SK-N-SH (cell line): ENCODE results near the gene TCF15. TPM values are rescaled to one million over a fixed set of nuclear protein-coding genes. Genes with fewer than 3 reads are reported as not detected.

Experiments used
- CTCF ChIA-PET: fragments of 300-600, 350-600 bp; formaldehyde crosslinking; extraction: SDS; loops from one replicate; lab custom pipeline; 2021; lab: Yijun Ruan, JAX
- POLR2A ChIA-PET: fragments of 350-600 bp; sonication (Branson Sonifier 250); formaldehyde crosslinking; extraction: SDS; loops from one replicate; lab custom pipeline; 2020; ENCODE audit warnings: antibody characterized with exemption, inconsistent platforms; lab: Yijun Ruan, JAX
- DNase-seq: peaks from one replicate; pipeline ENCODE4 v3.0.0; 2012
- H2AFZ ChIP-seq: fragments of 200-600 bp; sonication (generic); 2 replicates; pipeline ENCODE4 v1.8.1; 2016; ENCODE audit warnings: antibody characterized with exemption, mild to moderate bottlenecking, low read depth
- H3F3A ChIP-seq: fragments of 200-600 bp; sonication (generic); replicated peaks from 2 replicates; pipeline ENCODE3; 2016; ENCODE audit warnings: antibody characterized with exemption, mild to moderate bottlenecking; ENCODE audit not compliant: insufficient read depth
- H3K27ac ChIP-seq, 2 experiments: fragments of 200-500 bp in 1 of 2; fragments of 200-600 bp in 1 of 2; sonication (Bioruptor generic) in 1 of 2; sonication (generic), shearing (Covaris generic) in 1 of 2; 2 replicates each; pipeline versions ENCODE4 v1.5.1 to v1.6.1; 2014 to 2016; ENCODE audit warnings: low read depth in 2 of 2, inconsistent platforms in 1 of 2, low read length in 1 of 2, mild to moderate bottlenecking in 1 of 2, mixed read lengths in 1 of 2
- H3K27me3 ChIP-seq: fragments of 200-600 bp; sonication (generic), shearing (Covaris generic); 2 replicates; pipeline ENCODE4 v1.6.1; 2016; ENCODE audit warnings: mixed run types; ENCODE audit not compliant: insufficient read depth
- H3K36me3 ChIP-seq, 2 experiments: fragments of 200-500 bp in 1 of 2; fragments of 200-600 bp in 1 of 2; sonication (Bioruptor generic) in 1 of 2; sonication (generic) in 1 of 2; replicated peaks in 1 of 2; 2 replicates each; pipeline versions ENCODE3 to v1.5.1; 2014 to 2016; ENCODE audit warnings: low read length in 1 of 2, mild to moderate bottlenecking in 1 of 2; ENCODE audit not compliant: insufficient read depth in 2 of 2, control insufficient read depth in 1 of 2
- H3K4me1 ChIP-seq, 2 experiments: fragments of 200-500 bp in 1 of 2; fragments of 200-600 bp in 1 of 2; sonication (Bioruptor generic) in 1 of 2; sonication (generic), shearing (Covaris generic) in 1 of 2; 2 replicates each; pipeline versions ENCODE4 v1.5.1 to v1.6.1; 2014 to 2016; ENCODE audit warnings: low read depth in 1 of 2, low read length in 1 of 2, mixed run types in 1 of 2; ENCODE audit not compliant: insufficient read depth in 2 of 2, control insufficient read depth in 1 of 2
- H3K4me2 ChIP-seq: fragments of 200-600 bp; sonication (generic), shearing (Covaris generic); 2 replicates; pipeline ENCODE4 v1.6.1; 2017; ENCODE audit warnings: mixed run types
- H3K4me3 ChIP-seq, 2 experiments: fragments of 200-500 bp in 1 of 2; fragments of 200-600 bp in 1 of 2; sonication (Bioruptor generic) in 1 of 2; sonication (generic), shearing (Covaris generic) in 1 of 2; 2 replicates each; pipeline versions ENCODE4 v1.5.1 to v1.8.1; 2014 to 2016; ENCODE audit warnings: low read depth in 2 of 2, inconsistent platforms in 1 of 2, low read length in 1 of 2, mild to moderate bottlenecking in 1 of 2, mixed read lengths in 1 of 2, moderate library complexity in 1 of 2
- H3K79me2 ChIP-seq: fragments of 200-600 bp; sonication (generic); 2 replicates; pipeline ENCODE4 v1.8.1; 2017; ENCODE audit warnings: mild to moderate bottlenecking; ENCODE audit not compliant: insufficient read depth
- H3K9ac ChIP-seq: fragments of 200-600 bp; sonication (generic); 2 replicates; pipeline ENCODE4 v1.6.1; 2017; ENCODE audit warnings: mixed run types
- H3K9me2 ChIP-seq: fragments of 200-600 bp; sonication (generic); 2 replicates; pipeline ENCODE4 v1.6.1; 2017; ENCODE audit warnings: mixed run types
- H3K9me3 ChIP-seq: fragments of 200-600 bp; sonication (generic); 2 replicates; pipeline ENCODE4 v1.6.1; 2017; ENCODE audit warnings: mixed run types, mild to moderate bottlenecking, moderate library complexity
- H4K20me1 ChIP-seq: fragments of 200-600 bp; sonication (generic); 2 replicates; pipeline ENCODE4 v1.6.1; 2017; ENCODE audit warnings: mild to moderate bottlenecking, mixed run types; ENCODE audit not compliant: insufficient read depth
- EP300 ChIP-seq, 2 experiments: IDR thresholded peaks; 2 replicates each; pipeline versions ENCODE4 v1.4.0 to v1.6.1; 2012; ENCODE audit warnings: borderline replicate concordance in 1 of 2, low read depth in 1 of 2, low read length in 1 of 2
- FOSL2 ChIP-seq: IDR thresholded peaks from 2 replicates; pipeline ENCODE4 v1.4.0; 2012; ENCODE audit warnings: low read depth, mild to moderate bottlenecking, moderate library complexity, borderline replicate concordance
- FOXJ3 ChIP-seq: sonication (generic); formaldehyde crosslinking; IDR thresholded peaks from 2 replicates; pipeline ENCODE4 v1.5.1; 2020; ENCODE audit warnings: mild to moderate bottlenecking, missing genetic modification reagents
- GATA2 ChIP-seq: sonication (generic); formaldehyde crosslinking; IDR thresholded peaks from 2 replicates; pipeline ENCODE4 v1.5.0; 2020; ENCODE audit warnings: mild to moderate bottlenecking, missing genetic modification reagents
- NFIC ChIP-seq: IDR thresholded peaks from 2 replicates; pipeline ENCODE4 v1.4.0; 2012; ENCODE audit warnings: borderline replicate concordance
- POLR2AphosphoS5 ChIP-seq: IDR thresholded peaks from 2 replicates; pipeline ENCODE4 v1.6.1; 2012; ENCODE audit warnings: low read depth, low read length
- RCOR1 ChIP-seq: fragments of 150-350 bp; IDR thresholded peaks from 2 replicates; pipeline ENCODE4 v1.6.1; 2017; ENCODE audit warnings: antibody characterized with exemption, low read length
- SIN3A ChIP-seq: IDR thresholded peaks from 2 replicates; pipeline ENCODE4 v1.6.1; 2012; ENCODE audit warnings: low read depth, mild to moderate bottlenecking, low read length, moderate library complexity, borderline replicate concordance
- SMC3 ChIP-seq: IDR thresholded peaks from 2 replicates; pipeline ENCODE4 v1.6.1; 2012; ENCODE audit warnings: low read depth, low read length, improper control_type of control experiment
- TAF1 ChIP-seq: IDR thresholded peaks from 2 replicates; pipeline ENCODE4 v1.6.1; 2012; ENCODE audit warnings: low read depth, mild to moderate bottlenecking, low read length, moderate library complexity, borderline replicate concordance
- TCF12 ChIP-seq: IDR thresholded peaks from 2 replicates; pipeline ENCODE4 v1.4.0; 2012
- TEAD4 ChIP-seq: IDR thresholded peaks from 2 replicates; pipeline ENCODE4 v1.4.0; 2012; ENCODE audit warnings: mild to moderate bottlenecking, borderline replicate concordance; ENCODE audit not compliant: insufficient read depth
- WGBS: methylation state at CpG from one replicate; pipeline ENCODE4 v1.1.6; 2017; ENCODE audit warnings: low lambda C conversion rate; 5-methylcytosine and 5-hydroxymethylcytosine counted together
- polyA plus RNA-seq, 3 experiments: library from polyadenylated mRNA; depleted of rRNA; stranded (reverse); fragments of >200 nt; gene quantifications; 2 replicates each; pipeline ENCODE4 v1.2.3, GENCODE V29; 2012
- TF ChIP-seq, protein P1 (sequence below): fragments of 200-600 bp; sonication (generic); IDR thresholded peaks from 2 replicates; pipeline ENCODE4 v1.6.1; 2017; ENCODE audit warnings: antibody characterized with exemption, mild to moderate bottlenecking, moderate library complexity
- TF ChIP-seq, protein P2 (sequence below): fragments of 150-350 bp; IDR thresholded peaks from 2 replicates; pipeline ENCODE4 v1.6.1; 2017; ENCODE audit warnings: antibody characterized with exemption, low read length, low read depth, borderline replicate concordance
- TF ChIP-seq, protein P3 (sequence below): IDR thresholded peaks from 2 replicates; pipeline ENCODE4 v1.4.0; 2012; ENCODE audit warnings: low read depth
- TF ChIP-seq, protein P4 (sequence below): IDR thresholded peaks from 2 replicates; pipeline ENCODE4; 2012
- TF ChIP-seq, protein P5 (sequence below): IDR thresholded peaks from 2 replicates; pipeline ENCODE4 v1.6.1; 2012; ENCODE audit warnings: mild to moderate bottlenecking, low read depth, low read length, moderate library complexity

The TCF15 gene
- polyA plus RNA-seq, 1 of the 3 experiments (the other 2 are of a cell fraction): not detected

DNA sequence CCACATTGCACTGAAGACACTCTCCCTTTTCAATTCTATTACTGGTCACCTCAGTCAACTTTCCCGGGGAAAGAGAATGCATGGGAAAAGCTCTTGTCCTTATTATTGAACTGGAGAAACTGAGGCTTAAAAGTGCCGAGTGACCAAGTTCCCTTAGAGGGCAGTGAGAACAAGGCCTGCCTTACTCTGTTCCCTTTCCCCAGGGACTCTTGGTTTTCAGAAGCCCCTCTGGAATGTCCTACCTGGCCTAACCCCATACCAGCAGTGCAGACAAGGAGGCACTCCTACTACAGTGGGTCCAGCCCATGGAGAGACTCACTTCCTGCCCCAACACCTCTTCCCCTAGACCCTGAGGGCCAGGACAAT is 36.7 kb upstream of the TCF15 start:
- ChIA-PET CTCF (interaction anchor here (0.8 to 7.8 kb wide), 13 partner anchors 11 to 284 kb away, joined by 3 to 150 read pairs (median 15); partner anchors contain the start of gene TCF15), POLR2A (no interaction called here)
- H3K4me1 ChIP-seq: peaks cover 0 to 6% of the 10 kb centered on the region in 2 experiments; a peak in 2 of 4 replicates
- no peaks in the 10 kb centered on the region for H3K9me2 ChIP-seq
- no peak overlapping the region for H3K4me3 ChIP-seq
- DNase-seq: no peak
- 91% methylated on average over 2 of the region's 2 CpGs for WGBS
- peaks cover 18% of the 10 kb centered on the region; the same call in 1 of the 2 replicates for H4K20me1 ChIP-seq
- H2AFZ ChIP-seq: no peak overlapping the region
- H3K9me3 ChIP-seq: no peaks in the 10 kb centered on the region
- no peak overlapping the region for H3K9ac ChIP-seq
- H3K36me3 ChIP-seq: peaks cover 22 to 39% of the 10 kb centered on the region in 2 experiments
- no peak overlapping the region for H3K27ac ChIP-seq
- peaks cover 16% of the 10 kb centered on the region for H3F3A ChIP-seq
- peaks cover 26% of the 10 kb centered on the region for H3K79me2 ChIP-seq
- no peak overlapping the region for H3K4me2 ChIP-seq
- TF ChIP-seq POLR2AphosphoS5 (no peak), FOSL2 (no peak), NFIC (no peak), TAF1 (no peak), SMC3 (no peak), GATA2 (CRISPR knock-in tag) (no peak), SIN3A (no peak), TCF12 (no peak), FOXJ3 (CRISPR knock-in tag) (no peak), RCOR1 (no peak), EP300 (IDR thresholded peaks at IDR 0.05; ENCODE audit: borderline replicate concordance in 1 of 2, low read depth in 1 of 2, low read length in 1 of 2) (no peak), TEAD4 (no peak)
- TF ChIP-seq, protein P1, sequence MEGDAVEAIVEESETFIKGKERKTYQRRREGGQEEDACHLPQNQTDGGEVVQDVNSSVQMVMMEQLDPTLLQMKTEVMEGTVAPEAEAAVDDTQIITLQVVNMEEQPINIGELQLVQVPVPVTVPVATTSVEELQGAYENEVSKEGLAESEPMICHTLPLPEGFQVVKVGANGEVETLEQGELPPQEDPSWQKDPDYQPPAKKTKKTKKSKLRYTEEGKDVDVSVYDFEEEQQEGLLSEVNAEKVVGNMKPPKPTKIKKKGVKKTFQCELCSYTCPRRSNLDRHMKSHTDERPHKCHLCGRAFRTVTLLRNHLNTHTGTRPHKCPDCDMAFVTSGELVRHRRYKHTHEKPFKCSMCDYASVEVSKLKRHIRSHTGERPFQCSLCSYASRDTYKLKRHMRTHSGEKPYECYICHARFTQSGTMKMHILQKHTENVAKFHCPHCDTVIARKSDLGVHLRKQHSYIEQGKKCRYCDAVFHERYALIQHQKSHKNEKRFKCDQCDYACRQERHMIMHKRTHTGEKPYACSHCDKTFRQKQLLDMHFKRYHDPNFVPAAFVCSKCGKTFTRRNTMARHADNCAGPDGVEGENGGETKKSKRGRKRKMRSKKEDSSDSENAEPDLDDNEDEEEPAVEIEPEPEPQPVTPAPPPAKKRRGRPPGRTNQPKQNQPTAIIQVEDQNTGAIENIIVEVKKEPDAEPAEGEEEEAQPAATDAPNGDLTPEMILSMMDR: no peak
- TF ChIP-seq, protein P2, sequence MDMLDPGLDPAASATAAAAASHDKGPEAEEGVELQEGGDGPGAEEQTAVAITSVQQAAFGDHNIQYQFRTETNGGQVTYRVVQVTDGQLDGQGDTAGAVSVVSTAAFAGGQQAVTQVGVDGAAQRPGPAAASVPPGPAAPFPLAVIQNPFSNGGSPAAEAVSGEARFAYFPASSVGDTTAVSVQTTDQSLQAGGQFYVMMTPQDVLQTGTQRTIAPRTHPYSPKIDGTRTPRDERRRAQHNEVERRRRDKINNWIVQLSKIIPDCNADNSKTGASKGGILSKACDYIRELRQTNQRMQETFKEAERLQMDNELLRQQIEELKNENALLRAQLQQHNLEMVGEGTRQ: no peak
- TF ChIP-seq, protein P3, sequence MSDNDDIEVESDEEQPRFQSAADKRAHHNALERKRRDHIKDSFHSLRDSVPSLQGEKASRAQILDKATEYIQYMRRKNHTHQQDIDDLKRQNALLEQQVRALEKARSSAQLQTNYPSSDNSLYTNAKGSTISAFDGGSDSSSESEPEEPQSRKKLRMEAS: no peak
- TF ChIP-seq, protein P4, sequence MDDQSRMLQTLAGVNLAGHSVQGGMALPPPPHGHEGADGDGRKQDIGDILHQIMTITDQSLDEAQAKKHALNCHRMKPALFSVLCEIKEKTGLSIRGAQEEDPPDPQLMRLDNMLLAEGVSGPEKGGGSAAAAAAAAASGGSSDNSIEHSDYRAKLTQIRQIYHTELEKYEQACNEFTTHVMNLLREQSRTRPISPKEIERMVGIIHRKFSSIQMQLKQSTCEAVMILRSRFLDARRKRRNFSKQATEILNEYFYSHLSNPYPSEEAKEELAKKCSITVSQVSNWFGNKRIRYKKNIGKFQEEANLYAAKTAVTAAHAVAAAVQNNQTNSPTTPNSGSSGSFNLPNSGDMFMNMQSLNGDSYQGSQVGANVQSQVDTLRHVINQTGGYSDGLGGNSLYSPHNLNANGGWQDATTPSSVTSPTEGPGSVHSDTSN: no peak
- TF ChIP-seq, protein P5, sequence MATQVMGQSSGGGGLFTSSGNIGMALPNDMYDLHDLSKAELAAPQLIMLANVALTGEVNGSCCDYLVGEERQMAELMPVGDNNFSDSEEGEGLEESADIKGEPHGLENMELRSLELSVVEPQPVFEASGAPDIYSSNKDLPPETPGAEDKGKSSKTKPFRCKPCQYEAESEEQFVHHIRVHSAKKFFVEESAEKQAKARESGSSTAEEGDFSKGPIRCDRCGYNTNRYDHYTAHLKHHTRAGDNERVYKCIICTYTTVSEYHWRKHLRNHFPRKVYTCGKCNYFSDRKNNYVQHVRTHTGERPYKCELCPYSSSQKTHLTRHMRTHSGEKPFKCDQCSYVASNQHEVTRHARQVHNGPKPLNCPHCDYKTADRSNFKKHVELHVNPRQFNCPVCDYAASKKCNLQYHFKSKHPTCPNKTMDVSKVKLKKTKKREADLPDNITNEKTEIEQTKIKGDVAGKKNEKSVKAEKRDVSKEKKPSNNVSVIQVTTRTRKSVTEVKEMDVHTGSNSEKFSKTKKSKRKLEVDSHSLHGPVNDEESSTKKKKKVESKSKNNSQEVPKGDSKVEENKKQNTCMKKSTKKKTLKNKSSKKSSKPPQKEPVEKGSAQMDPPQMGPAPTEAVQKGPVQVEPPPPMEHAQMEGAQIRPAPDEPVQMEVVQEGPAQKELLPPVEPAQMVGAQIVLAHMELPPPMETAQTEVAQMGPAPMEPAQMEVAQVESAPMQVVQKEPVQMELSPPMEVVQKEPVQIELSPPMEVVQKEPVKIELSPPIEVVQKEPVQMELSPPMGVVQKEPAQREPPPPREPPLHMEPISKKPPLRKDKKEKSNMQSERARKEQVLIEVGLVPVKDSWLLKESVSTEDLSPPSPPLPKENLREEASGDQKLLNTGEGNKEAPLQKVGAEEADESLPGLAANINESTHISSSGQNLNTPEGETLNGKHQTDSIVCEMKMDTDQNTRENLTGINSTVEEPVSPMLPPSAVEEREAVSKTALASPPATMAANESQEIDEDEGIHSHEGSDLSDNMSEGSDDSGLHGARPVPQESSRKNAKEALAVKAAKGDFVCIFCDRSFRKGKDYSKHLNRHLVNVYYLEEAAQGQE: no peak
- TF ChIP-seq, all 33 proteins: peak for 0
- H3K27me3 ChIP-seq: no peaks in the 10 kb centered on the region
